DMS 273 (cell line): ENCODE measurements around the gene MORC1.

ENCODE experiments used
- DNase-seq: peaks from one replicate; lab custom pipeline; 2025; ENCODE audit not compliant: unreplicated experiment; lab: John Stamatoyannopoulos, UW

The MORC1 gene

DNA sequence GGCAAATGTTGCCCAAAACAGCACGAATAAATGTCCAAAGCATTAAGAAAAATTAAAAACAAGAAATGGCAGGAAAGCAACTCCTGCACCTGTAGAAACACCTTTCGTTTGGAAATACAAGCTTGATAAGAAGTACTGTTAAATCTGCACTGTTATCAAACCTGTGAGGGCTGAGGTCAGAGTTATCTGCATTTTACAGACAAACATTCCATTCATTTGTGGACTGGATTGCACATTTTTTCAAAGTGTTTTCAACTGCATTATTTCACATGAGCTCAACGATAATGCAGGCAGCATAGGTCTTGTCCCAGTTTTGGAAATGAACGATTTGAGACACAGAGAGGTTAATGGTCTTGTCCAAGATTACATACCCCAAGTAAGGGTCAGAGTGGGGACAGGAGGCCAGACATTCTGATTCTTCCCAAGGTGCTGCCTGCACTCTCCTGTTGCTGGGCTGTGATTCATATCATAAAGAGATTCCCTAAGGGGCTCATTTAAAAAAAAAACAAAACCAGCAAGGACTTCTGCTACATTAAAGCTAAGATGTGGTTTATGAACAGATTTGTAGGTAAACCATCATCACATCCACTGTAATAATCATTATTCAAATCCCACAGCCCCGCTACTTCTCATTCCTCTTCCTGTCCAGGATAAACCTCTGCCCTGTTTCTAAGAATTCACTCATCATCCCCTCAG, 177.2 kb downstream of the MORC1 start:
- DNase-seq = no peak

DNA sequence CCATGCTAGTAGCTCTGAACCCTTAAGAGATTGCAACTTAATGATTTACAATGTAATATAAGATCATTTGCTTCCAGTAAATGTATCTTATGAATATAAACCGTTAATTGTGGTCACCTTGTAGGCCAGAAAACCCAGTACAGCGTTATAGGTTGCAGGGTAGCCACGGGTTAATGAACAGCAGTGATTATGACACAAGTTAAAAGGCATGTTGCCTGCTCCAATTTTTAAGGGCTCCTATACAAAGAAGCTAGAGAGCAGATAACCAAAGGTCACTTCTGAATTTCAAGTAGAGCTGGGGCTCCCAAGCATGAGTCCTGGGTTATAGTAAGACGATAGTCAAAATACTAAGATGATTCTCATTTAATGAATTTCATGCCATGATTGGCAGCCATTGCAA, 177.8 kb downstream of the MORC1 start:
- DNase-seq = no peak

GRCh38 chr3:108936924-108937689, 180.8 kb downstream of the MORC1 start:
- DNase-seq = no peak

DNA sequence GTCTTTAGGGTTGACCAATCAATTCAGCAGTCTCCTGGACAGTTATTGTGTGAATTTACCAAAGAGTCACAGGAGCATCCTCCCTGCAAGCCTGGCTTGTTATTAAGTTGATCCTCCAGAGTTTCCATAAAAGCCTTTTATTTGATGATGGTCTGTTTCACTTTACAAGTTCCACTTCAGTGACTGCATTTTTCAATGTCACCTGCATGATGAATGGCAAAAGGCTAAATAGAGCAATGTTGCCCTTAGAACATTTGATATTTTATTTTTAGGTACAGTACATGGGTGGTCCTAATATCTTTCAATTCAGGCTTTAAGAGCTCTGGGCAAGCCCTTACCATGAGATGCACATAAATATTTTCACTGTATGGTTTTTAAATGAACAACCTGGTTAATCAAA, 186.9 kb downstream of the MORC1 start:
- DNase-seq = no peak

- DNase-seq = no peak
Measured at GRCh38 chr3:108918866-108919265, 199.1 kb downstream of the MORC1 start.

DNA sequence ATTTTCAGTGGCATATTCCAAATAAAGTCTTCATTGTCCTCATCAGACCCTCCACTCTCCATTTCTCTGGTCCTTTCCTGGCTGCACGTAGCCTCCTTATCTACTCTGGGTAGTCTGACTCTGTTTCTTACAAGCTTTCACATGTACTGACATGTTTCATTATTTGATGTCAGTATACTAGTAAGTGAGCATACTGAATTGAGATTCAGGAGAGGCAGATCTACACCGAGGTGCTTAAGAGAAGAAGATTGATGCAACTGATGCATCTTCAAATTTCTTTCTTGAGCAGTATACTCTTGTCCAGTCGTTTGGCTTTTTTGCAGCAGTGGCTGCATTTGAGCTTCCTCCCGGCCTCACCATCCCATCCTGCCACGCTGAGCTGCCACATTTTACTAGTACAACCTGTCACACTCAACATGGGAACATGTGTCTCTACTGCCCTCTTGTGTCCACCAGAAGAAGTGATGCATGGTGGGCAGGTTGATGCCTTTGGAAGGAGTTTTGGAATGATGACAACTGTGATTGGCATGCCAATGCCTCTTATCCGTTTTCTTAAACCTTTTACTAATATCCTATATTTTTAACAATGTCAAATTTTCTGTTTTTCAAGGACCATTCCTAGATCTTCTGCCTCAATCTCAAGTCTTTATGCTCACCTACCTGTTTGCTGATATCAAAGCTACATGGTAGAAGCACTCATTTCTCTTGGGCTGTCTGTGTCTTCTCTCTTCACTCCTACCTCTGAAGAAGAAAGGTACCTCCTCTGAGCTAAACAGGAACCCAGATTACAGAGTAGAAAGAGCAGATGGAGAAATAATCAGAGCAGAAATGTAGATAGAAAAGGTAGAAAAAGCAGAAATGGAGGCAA, 202.9 kb downstream of the MORC1 start:
- peak; percentile 86 for DNase-seq

GRCh38 chr3:108909799-108910198, 208.1 kb downstream of the MORC1 start:
- DNase-seq = no peak
